GM15510 (cell line): ENCODE results near the gene PIH1D1.

Experiments used
- POLR2A ChIP-seq: IDR thresholded peaks from 3 replicates; pipeline ENCODE4 v1.6.1; 2011; ENCODE audit warnings: borderline replicate concordance; ENCODE audit not compliant: insufficient read length; ENCODE audit errors: extremely low read depth

The PIH1D1 gene

DNA sequence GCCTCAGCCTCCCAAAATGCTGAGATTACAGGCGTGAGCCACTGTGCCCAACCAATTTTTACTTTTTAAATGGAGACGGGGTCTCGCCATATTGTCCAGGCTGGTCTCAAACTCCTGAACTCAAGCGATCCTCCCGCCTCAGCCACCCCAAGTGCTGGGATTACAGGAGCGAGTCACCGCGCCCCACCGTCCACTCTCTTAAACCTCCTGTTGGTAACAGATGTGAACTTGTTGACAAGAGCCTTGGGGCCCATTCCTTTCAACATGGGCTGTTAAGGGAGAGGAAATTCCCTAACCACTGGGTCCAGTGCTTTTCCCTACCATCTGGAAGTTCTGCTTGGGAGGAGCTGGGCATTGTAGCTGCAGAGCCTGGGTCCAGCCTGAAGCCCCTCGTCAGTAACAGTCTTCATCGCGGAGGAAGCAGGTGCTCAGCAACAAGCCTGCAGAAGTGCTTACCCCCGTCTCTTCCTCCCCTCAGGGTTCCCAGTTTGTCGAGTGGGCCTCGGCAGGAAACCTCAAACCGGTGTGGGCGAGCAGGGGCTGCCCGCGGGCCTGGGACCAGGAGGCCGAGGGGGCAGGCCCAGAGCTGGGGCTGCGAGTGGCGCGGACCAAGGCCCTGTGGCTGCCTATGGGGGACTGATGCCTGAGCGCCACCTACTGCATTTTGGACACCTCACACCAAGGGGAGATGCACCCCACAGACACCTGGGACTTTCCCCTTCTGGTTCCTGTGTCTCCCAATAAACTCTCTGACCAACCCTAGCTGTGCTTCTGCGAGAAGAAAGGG, 18.4 kb upstream of the PIH1D1 start:
- peak; percentile 25 for TF ChIP-seq POLR2A

DNA sequence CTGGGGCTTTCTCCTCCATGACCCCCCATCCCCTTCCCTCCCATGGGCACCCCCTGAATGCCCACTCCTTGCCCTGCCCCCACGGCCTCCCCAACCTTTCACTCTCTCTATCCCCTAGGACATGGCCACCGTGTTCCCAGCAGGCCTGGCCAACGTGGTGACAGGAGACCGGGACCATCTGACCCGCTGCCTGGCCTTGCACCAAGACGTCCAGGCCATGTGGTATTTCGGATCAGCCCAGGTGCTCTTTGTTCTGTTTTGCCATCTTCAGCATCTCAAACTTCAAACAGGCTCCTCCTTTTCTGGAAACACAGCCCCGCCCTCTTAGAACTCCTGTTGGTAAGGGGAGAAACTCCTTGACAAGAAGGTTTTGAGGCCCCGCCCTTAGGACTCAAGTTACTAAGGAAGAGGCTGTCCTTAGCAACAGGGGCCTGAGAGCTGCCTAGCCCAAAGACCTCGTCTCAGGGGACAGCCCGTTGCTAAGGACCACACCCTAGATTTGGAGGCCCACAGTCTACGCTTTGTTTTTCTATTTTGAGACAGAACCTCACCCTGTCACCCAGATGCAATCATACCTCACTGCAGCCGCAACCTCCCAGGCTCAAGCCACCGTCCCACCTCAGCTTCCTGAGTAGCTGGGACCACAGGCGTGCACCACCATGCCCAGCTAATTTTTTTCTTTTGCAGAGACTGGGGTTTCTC, 17.3 kb upstream of the PIH1D1 start:
- TF ChIP-seq POLR2A = no peak

DNA sequence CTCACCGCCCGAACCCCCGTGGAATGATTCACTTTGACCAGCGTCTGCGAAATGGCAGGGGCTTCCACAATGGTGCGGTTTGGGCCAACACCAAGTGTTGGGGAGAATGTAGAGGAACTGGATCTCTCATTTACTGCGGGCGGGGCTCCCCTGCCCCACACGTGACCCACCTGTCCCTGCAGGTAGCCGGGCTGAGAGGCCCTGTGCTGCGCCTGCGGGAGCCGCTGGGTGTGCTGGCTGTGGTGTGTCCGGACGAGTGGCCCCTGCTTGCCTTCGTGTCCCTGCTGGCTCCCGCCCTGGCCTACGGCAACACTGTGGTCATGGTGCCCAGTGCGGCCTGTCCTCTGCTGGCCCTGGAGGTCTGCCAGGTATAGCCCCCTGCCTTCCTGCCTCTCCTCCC, 16.6 kb upstream of the PIH1D1 start:
- no peak for TF ChIP-seq POLR2A

DNA sequence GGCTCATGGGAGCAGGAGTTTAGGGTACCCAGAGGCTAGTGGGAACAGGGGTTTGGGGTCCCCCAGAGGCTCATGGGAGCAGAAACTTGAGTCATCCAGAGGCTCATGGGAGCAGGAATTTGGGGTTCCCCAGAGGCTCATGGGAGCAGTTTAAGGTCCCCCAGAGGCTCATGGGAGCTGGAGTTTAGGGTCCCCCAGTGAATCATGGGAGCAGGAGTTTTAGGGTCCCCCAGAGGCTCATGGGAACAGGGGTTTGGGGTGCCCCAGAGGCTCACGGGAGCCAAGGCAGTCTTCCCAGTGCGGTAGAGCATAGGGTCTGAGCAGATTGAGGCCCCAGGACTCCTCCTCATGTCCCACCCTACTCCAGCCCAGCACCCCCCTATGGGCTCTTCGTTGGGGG, 13.8 kb upstream of the PIH1D1 start:
- TF ChIP-seq POLR2A = no peak

DNA sequence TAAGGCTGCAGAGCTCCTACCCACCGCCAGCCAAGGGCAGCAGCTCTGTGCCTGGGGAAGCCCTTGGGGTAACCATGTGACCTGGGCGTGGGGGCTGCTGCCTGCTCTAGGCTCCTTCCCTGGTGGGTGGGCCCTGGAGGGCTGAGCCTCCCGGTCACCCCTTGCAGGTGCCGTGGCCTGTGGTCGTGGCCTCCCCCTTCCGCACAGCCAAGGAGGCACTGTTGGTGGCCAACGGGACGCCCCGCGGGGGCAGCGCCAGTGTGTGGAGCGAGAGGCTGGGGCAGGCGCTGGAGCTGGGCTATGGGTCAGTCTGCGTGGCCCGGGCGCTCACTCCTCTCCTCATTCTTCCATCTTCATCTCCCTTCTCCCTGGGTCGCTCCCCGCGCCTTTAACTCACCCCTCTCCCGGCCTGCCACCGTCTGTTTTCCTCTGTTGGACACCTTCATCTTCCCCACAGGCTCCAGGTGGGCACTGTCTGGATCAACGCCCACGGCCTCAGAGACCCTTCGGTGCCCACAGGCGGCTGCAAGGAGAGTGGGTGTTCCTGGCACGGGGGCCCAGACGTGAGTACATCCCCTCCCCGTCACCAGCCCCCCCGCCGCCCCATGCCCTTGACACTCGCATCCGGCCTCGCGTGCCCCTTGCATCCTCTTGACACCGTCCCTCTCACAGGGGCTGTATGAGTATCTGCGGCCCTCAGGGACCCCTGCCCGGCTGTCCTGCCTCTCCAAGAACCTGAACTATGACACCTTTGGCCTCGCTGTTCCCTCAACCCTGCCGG, 12.5 kb upstream of the PIH1D1 start:
- no peak for TF ChIP-seq POLR2A

DNA sequence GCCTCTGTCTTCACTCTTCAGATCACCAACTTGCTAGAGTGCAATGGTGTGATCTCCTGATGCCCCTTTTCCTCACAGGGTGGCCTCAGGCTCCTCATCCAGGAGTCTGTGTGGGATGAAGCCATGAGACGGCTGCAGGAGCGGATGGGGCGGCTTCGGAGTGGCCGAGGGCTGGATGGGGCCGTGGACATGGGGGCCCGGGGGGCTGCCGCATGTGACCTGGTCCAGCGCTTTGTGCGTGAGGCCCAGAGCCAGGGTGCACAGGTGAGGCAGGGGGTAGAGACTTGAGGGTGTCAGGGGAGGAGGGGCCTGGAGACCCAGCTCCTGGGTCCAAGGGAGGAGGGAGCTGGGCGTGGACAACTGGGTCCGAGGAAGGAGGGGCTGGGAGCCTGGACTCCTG, 10.9 kb upstream of the PIH1D1 start:
- no peak for TF ChIP-seq POLR2A

DNA sequence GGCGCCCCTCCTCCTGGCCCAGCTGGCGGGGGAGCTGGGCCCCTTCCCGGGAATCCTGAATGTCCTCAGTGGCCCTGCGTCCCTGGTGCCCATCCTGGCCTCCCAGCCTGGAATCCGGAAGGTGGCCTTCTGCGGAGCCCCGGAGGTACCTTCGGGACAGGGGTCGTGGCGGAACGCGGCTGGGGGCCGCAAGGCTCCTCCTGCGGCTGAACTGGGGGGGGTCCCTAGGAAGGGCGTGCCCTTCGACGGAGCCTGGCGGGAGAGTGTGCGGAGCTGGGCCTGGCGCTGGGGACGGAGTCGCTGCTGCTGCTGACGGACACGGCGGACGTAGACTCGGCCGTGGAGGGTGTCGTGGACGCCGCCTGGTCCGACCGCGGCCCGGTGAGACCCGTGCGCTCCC, 10.0 kb upstream of the PIH1D1 start:
- TF ChIP-seq POLR2A = no peak

DNA sequence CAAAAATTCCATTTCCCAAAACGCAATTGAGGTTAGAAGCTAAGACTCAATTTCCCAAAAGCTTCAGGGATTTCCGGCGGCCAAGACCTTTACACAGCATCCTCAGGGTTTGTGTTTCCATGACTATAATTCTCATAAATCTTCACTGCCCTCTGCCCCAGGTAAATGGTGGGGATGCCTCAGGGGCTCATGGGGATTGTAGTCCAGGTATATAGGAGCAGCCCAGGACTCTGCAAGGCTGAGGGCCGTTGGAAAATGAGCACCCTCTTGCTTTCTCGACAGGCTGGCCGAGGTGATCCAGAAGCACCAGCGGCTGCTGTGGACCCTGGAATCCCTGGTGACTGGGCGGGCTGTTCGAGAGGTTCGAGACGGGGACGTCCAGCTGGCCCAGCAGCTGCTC, 7.8 kb upstream of the PIH1D1 start:
- TF ChIP-seq POLR2A = no peak

DNA sequence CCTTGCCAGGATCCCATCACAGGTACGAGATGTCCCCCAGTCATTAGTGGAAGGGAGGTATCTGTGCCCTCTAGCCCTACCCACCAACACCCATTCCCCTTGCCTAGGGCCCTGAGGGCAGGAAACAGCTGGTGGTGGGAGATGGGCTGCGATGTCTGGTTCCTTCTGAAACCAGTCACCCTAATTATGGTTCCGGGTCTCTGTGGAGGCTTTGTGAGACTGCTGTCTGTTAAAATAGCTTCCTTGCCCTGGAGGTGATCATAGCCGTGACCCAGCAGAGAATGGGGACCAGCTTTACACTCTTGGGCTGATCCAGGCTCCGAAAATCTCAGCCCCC, 6.9 kb upstream of the PIH1D1 start:
- no peak for TF ChIP-seq POLR2A

DNA sequence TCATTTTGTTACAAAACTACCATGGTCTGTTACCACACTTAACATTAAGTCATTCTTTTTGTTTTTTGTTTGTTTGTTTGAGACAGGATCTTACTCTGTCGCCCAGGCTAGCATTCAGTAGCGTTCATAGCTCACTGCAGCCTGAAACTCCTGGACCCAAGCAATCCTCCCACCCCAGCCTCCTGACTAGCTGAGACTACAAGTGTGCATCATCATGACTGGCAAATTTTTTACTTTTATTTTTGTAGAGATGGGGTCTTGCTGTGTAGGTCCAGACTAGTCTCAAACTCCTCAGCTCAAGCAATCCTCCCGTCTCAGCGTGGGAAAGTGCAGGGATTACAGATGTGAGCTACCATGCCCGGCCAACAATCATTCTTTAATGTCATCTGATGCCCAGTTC, 4.7 kb upstream of the PIH1D1 start:
- no peak for TF ChIP-seq POLR2A

DNA sequence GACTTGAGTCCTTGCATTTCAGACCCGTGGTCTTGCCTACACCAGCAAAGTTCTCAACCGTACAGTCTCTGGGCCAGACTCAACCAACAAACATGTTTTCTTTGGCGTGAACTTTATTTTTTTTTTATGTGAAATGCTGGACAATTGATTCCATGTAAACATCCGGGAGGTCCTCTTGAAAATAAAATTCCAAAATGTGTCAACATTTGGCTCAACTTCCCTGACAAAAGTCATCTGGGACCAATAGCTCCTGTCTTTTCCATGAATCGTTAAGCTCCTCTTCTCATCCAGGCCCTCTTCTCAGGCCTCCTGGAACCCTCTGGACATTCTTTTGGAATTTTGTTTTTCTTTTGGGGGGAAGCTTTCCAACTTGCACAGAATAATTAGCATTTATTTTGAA, 4.2 kb upstream of the PIH1D1 start:
- TF ChIP-seq POLR2A = no peak

DNA sequence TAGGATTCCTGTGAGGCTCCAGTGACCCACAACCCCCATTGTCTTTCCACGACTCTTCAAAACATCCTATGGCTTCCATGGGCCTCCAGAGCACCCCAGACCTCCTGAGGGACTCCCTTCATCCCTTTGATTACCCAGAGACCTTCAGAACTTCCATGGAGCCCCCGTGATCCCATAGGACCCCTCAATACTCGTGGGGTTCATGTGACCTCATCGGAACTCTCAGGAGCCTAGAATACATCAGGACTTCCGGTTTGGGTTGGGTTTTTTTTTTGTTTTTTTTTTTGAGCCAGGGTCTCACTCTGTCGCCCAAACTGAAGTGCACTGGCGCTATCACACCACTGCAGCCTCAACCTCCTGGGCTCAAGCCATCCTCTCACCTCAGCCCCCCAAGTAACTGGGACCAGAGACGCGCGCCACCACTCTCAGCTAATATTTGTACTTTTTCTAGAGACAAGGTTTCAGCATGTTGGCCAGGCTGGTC, 2.2 kb upstream of the PIH1D1 start:
- no peak for TF ChIP-seq POLR2A

DNA sequence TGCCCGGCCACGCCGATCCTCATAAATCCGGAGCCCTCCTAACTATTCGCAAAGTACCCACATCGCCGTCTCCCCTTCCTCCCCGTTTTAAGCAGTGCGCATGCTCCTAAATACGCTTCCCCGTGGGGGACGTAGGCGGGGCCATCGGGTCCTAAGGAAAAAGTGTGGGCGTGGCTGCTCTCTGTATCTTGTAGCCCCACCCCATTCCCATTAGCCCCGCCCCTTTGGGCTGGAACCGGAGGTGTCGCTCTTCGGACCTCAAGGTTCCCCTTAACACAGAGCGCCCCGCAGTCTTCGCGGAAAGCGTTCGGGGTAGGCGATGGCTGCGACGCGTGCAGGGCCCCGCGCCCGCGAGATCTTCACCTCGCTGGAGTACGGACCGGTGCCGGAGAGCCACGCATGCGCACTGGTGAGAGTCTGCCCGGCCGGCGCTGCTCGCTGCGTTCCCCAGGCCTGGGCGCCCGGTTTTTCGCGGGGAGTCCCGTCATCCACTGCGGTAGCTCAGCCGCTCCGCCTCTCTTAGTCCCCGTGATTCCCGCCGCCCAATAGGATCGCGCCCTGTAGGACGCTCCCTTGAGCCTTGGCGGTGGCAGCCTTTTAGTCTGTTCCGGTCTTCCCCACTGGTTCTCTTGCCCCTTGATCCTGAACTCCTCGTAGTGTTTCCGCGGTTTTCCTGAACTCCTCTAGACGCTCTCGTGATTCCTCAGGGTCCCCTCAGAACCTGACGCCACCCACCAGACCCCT, 1.6 kb upstream of the PIH1D1 start, which contains the start of gene ALDH16A1:
Gene ALDH16A1, plus strand, starts transcription at position 213 of the 744 bp plus-strand sequence. Its CDS starts 107 bp downstream, at position 320.
- TF ChIP-seq POLR2A = peak; percentile 91

DNA sequence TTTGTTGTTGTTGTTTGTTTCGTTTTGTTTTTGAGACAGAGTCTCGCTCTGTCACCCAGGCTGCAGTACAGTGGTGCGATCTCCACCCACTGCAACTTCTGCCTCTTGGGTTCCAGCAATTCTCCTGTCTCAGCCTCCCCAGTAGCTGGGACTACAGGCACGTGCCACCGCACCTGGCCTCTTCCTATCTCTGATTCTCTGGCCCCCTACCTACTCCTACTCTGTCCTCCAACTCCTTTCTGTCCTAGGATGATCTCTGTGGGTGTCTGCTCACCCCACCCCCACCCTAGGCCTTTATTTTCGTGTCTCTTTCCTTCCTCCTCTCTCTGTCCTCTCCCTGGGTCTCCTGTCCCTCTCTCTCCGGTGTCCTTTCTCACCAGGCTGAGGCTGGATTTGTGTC, 1.2 kb downstream of the PIH1D1 start:
- no peak for TF ChIP-seq POLR2A

DNA sequence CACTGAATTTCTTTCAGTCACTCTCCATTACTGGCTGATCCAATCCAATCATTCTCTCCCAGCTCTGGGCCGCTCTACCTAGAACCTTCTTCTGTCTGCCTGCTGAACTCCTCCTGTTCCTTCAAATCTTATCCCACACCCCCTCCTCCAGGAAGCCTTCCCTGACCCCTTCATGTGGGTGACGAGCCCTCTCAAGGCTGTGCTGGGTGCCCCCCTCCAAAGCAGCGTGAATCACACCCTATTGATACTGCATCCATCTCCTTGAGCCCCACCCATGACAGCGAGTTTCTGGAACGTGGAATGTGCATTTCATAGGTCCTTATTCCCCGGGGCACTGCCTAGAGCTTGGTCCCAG, 3.2 kb downstream of the PIH1D1 start:
- no peak for TF ChIP-seq POLR2A

DNA sequence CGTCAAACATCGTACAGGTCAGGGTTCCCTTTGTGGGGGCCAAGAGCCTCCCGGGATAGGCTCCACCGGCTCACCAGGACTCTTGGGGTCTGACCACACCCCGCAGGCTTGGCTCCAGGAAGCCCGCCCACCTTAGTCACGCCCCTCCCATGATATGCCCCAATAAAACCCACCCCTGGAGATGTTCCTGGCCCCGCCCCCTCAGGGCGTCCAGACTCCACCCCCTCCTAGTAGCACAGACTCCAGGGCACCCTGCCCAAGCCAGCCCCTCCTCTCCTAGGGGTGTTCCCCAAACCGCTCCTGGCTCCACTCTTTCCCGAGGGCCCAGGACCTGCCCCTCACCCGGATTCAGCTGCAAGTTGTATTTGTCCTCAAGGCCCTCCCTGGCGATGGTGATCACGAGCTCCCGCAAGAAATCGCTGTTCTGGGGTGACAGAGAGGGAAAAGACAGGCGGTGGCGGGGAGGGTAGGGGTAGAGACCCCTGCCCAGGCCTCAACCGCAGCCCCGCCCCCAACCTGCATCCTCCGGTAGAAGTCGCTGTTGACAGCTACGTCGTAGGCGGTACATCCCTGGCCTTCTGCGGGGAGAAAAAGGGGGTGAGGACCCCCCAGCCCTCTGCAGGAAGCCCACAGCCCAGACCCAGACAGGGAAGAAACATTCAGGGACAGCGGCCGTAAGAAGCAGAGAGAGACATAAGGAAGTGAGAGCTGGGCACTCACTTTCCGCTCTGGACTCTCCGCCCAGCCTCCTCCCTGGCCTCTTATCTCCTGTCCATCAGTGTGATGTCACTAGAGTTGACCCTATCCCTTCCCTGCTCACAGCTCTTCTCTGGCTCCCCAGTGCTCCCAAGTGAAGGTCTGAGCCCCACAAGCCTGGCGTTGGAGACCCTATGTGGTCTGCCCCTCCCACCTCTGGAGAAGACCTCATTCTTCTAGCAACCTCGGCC, 3.9 kb downstream of the PIH1D1 start:
- TF ChIP-seq POLR2A = no peak
